WERI-Rb-1 (cell line): Measurements from ENCODE around the gene PHACTR1.

ENCODE experiments used
- DNase-seq: peaks from one replicate; pipeline ENCODE4 v3.0.0-alpha.2; 2020
- H3K27ac ChIP-seq: fragments of 250-450 bp; sonication (Bioruptor Pico); 2 replicates; pipeline ENCODE4 v1.5.1; 2020; ENCODE audit warnings: mild to moderate bottlenecking, moderate library complexity
- H3K27me3 ChIP-seq: fragments of 250-450 bp; sonication (Bioruptor Pico); 2 replicates; pipeline ENCODE4 v1.5.1; 2021; ENCODE audit warnings: mild to moderate bottlenecking, low read depth, moderate library complexity; ENCODE audit not compliant: insufficient read depth, severe bottlenecking
- H3K36me3 ChIP-seq: fragments of 250-450 bp; sonication (Bioruptor Pico); 2 replicates; pipeline ENCODE4 v1.5.1; 2020; ENCODE audit warnings: mild to moderate bottlenecking, moderate library complexity
- H3K4me3 ChIP-seq: 2 replicates; pipeline ENCODE4 v1.5.1; 2011; ENCODE audit warnings: low read depth, mild to moderate bottlenecking, control low read depth, low read length
- H3K9me3 ChIP-seq: fragments of 250-450 bp; sonication (Bioruptor Pico); 2 replicates; pipeline ENCODE4 v1.5.1; 2021; ENCODE audit warnings: mild to moderate bottlenecking, moderate library complexity; ENCODE audit not compliant: severe bottlenecking
- CTCF ChIP-seq: IDR thresholded peaks from 2 replicates; pipeline ENCODE4 v1.5.1; 2011; ENCODE audit warnings: low read depth, mild to moderate bottlenecking, control low read depth, inconsistent platforms, low read length

PHACTR1 gene

GRCh38 chr6:13305288-13305687 lies 588.7 kb downstream of the PHACTR1 start:
- no peak for TF ChIP-seq CTCF
- H3K36me3 ChIP-seq, result peaks cover 72% of the 10 kb centered on the region
- no peaks in the 10 kb centered on the region for H3K9me3 ChIP-seq
- H3K4me3 ChIP-seq, result no peak overlapping the region
- DNase-seq, result no peak
- H3K27me3 ChIP-seq, result no peaks in the 10 kb centered on the region
- H3K27ac ChIP-seq, result peak overlapping the region; percentile 72

GRCh38 chr6:13305791-13306190 lies 589.2 kb downstream of the PHACTR1 start:
- peaks cover 68% of the 10 kb centered on the region for H3K36me3 ChIP-seq

GRCh38 chr6:13307508-13307995 lies 591.0 kb downstream of the PHACTR1 start:
- no peak overlapping the region for H3K27ac ChIP-seq
- TF ChIP-seq CTCF, result no peak
- peaks cover 66% of the 10 kb centered on the region for H3K36me3 ChIP-seq
- no peaks in the 10 kb centered on the region for H3K27me3 ChIP-seq
- DNase-seq, result no peak
- no peaks in the 10 kb centered on the region for H3K9me3 ChIP-seq
- H3K4me3 ChIP-seq, result no peak overlapping the region

More at GRCh38 chr6:13305791-13306190, 589.2 kb downstream of the PHACTR1 start:
- no peaks in the 10 kb centered on the region for H3K9me3 ChIP-seq
- no peaks in the 10 kb centered on the region for H3K27me3 ChIP-seq
- no peak for DNase-seq
- no peak for TF ChIP-seq CTCF
- H3K4me3 ChIP-seq, result no peak overlapping the region
- peak overlapping the region; percentile 72 for H3K27ac ChIP-seq

- no peak for TF ChIP-seq CTCF
- Histone ChIP-seq H3K9me3 (no peaks in the 10 kb centered on the region), H3K36me3 (peaks cover 61% of the 10 kb centered on the region), H3K27me3 (no peaks in the 10 kb centered on the region), H3K4me3 (no peak overlapping the region), H3K27ac (no peak overlapping the region)
- DNase-seq, result no peak
Observed at GRCh38 chr6:13308332-13308731, 591.8 kb downstream of the PHACTR1 start.

- DNase-seq, result no peak
- no peak overlapping the region for H3K4me3 ChIP-seq
- no peak overlapping the region for H3K27ac ChIP-seq
- no peaks in the 10 kb centered on the region for H3K27me3 ChIP-seq
- peaks cover 68% of the 10 kb centered on the region for H3K36me3 ChIP-seq
- no peak for TF ChIP-seq CTCF
- no peaks in the 10 kb centered on the region for H3K9me3 ChIP-seq
Observed at GRCh38 chr6:13311155-13311554, 594.6 kb downstream of the PHACTR1 start.

- peaks cover 75% of the 10 kb centered on the region for H3K36me3 ChIP-seq
Observed at GRCh38 chr6:13314806-13315205, 598.2 kb downstream of the PHACTR1 start.

More at GRCh38 chr6:13314806-13315205, 598.2 kb downstream of the PHACTR1 start:
- no peak overlapping the region for H3K27ac ChIP-seq
- no peaks in the 10 kb centered on the region for H3K9me3 ChIP-seq
- TF ChIP-seq CTCF, result no peak
- no peaks in the 10 kb centered on the region for H3K27me3 ChIP-seq
- DNase-seq, result no peak
- H3K4me3 ChIP-seq, result no peak overlapping the region
